ENCODE data around the gene NTNG2.

NTNG2 gene

DNA sequence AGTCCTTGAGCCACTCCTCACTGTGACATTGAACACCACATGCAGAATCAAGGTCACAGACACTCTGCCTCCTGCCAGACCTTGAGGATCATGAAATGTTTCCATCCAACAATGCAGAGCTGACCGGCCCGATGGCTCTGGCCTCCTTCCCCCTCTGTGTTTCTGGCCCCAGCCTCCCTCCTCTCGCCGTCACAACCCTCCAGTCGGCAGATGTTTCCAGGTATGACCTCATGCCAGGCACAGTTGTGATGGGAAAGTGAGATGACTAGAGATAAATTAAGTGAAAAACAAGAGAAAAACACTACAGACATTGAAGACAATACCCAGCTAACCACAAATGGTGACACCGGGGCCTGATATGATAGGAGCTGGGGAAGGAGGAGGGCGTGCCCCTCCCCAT is 9.8 kb downstream of the NTNG2 start:
- TF ChIP-seq, protein P1, sequence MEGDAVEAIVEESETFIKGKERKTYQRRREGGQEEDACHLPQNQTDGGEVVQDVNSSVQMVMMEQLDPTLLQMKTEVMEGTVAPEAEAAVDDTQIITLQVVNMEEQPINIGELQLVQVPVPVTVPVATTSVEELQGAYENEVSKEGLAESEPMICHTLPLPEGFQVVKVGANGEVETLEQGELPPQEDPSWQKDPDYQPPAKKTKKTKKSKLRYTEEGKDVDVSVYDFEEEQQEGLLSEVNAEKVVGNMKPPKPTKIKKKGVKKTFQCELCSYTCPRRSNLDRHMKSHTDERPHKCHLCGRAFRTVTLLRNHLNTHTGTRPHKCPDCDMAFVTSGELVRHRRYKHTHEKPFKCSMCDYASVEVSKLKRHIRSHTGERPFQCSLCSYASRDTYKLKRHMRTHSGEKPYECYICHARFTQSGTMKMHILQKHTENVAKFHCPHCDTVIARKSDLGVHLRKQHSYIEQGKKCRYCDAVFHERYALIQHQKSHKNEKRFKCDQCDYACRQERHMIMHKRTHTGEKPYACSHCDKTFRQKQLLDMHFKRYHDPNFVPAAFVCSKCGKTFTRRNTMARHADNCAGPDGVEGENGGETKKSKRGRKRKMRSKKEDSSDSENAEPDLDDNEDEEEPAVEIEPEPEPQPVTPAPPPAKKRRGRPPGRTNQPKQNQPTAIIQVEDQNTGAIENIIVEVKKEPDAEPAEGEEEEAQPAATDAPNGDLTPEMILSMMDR (IDR thresholded peaks at IDR 0.05; ENCODE audit: low read length) = no peak
- TF ChIP-seq EZH2 (IDR thresholded peaks at IDR 0.05; ENCODE audit: borderline replicate concordance, low read length) = no peak
- no peaks in the 10 kb centered on the region; the same call in 1 of the 2 replicates for H3K27me3 ChIP-seq (ENCODE audit: insufficient read depth, low read length)
- no peak overlapping the region for H3K27ac ChIP-seq (ENCODE audit: low read depth, low read length, poor library complexity, severe bottlenecking)
- no peaks in the 10 kb centered on the region for H3K36me3 ChIP-seq (ENCODE audit: insufficient read depth, low read length)
- no peak overlapping the region for H3K9ac ChIP-seq (ENCODE audit: low read length)
- no peak overlapping the region for H3K4me2 ChIP-seq (ENCODE audit: low read length)
- no peaks in the 10 kb centered on the region for H3K79me2 ChIP-seq (ENCODE audit: insufficient read depth, low read length)
- H3K4me1 ChIP-seq (ENCODE audit: insufficient read depth, low read length, severe bottlenecking) = no peaks in the 10 kb centered on the region
- no peaks in the 10 kb centered on the region for H3F3A ChIP-seq (ENCODE audit: insufficient read depth, low read length)
- no peaks in the 10 kb centered on the region; the same call in 1 of the 2 replicates for H3K9me3 ChIP-seq (ENCODE audit: low read length)
- no peaks in the 10 kb centered on the region for H3K9me2 ChIP-seq (ENCODE audit: low read depth, low read length)
- H2AFZ ChIP-seq (ENCODE audit: low read length) = no peak overlapping the region
- no peaks in the 10 kb centered on the region for H4K20me1 ChIP-seq (ENCODE audit: insufficient read depth, low read length)
- H3K4me3 ChIP-seq (ENCODE audit: low read depth, low read length, poor library complexity, severe bottlenecking) = no peak overlapping the region

DNA sequence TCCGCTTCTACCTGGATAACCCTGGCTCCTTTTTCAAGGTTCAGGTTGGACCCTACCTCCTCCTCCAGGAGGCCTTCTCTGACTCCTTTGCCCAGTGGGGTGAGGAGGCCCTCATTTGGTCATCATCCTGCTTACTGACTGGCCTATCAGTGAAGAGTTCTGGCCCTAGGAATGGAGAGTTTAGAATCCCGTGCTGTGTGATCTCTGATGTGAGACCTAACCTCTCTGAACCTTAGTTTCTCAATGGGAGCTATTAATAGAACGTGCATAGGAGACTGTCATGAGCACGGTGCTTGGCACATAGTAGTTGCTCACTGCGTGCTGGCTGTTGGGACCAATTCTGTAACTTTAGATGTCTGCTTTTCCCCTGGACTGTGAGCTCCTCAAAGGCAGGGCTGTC is 10.3 kb downstream of the NTNG2 start:
- Histone ChIP-seq H3F3A (ENCODE audit: insufficient read depth, low read length) (no peaks in the 10 kb centered on the region), H3K9ac (ENCODE audit: low read length) (no peak overlapping the region), H3K79me2 (ENCODE audit: insufficient read depth, low read length) (no peaks in the 10 kb centered on the region), H3K4me1 (ENCODE audit: insufficient read depth, low read length, severe bottlenecking) (no peaks in the 10 kb centered on the region), H3K36me3 (ENCODE audit: insufficient read depth, low read length) (no peaks in the 10 kb centered on the region), H3K4me2 (ENCODE audit: low read length) (no peak overlapping the region), H2AFZ (ENCODE audit: low read length) (no peak overlapping the region), H3K9me3 (ENCODE audit: low read length) (no peaks in the 10 kb centered on the region; the same call in 1 of the 2 replicates), H3K27me3 (ENCODE audit: insufficient read depth, low read length) (no peaks in the 10 kb centered on the region; the same call in 1 of the 2 replicates), H3K9me2 (ENCODE audit: low read depth, low read length) (no peaks in the 10 kb centered on the region), H4K20me1 (ENCODE audit: insufficient read depth, low read length) (no peaks in the 10 kb centered on the region), H3K4me3 (ENCODE audit: low read depth, low read length, poor library complexity, severe bottlenecking) (no peak overlapping the region), H3K27ac (ENCODE audit: low read depth, low read length, poor library complexity, severe bottlenecking) (no peak overlapping the region)
- TF ChIP-seq, protein P1 (IDR thresholded peaks at IDR 0.05; ENCODE audit: low read length) = no peak
- no peak for TF ChIP-seq EZH2 (IDR thresholded peaks at IDR 0.05; ENCODE audit: borderline replicate concordance, low read length)

DNA sequence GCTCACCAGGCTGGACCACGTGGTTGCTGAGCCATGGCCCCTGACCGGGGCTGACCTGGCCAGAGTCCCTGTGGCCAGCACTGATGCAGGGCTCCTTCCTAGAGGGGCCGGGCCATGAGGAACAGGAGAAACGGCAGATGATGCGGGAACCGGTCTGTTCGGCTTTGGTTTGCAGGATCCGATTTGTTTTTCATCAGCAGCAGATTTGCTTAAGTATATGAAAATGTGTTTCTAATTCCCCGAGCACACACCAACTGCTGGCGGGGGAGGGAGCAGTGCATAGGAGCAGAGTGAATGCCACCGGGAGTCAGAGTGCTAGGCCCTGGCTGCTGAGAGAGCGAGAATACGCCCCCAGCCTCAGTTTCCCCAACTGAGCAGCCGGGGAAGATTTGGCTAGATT is 13.6 kb downstream of the NTNG2 start:
- no peak overlapping the region for H2AFZ ChIP-seq (ENCODE audit: low read length)
- H3K36me3 ChIP-seq (ENCODE audit: insufficient read depth, low read length) = no peaks in the 10 kb centered on the region

More for the DNA sequence above, 13.6 kb downstream of the NTNG2 start:
- Histone ChIP-seq H3K9ac (ENCODE audit: low read length) (no peak overlapping the region), H3K27ac (ENCODE audit: low read depth, low read length, poor library complexity, severe bottlenecking) (no peak overlapping the region), H3K4me1 (ENCODE audit: insufficient read depth, low read length, severe bottlenecking) (no peaks in the 10 kb centered on the region), H3F3A (ENCODE audit: insufficient read depth, low read length) (no peaks in the 10 kb centered on the region), H3K4me3 (ENCODE audit: low read depth, low read length, poor library complexity, severe bottlenecking) (no peak overlapping the region), H3K4me2 (ENCODE audit: low read length) (no peak overlapping the region), H3K79me2 (ENCODE audit: insufficient read depth, low read length) (no peaks in the 10 kb centered on the region), H3K9me2 (ENCODE audit: low read depth, low read length) (no peaks in the 10 kb centered on the region), H4K20me1 (ENCODE audit: insufficient read depth, low read length) (no peaks in the 10 kb centered on the region), H3K9me3 (ENCODE audit: low read length) (no peaks in the 10 kb centered on the region; the same call in 1 of the 2 replicates), H3K27me3 (ENCODE audit: insufficient read depth, low read length) (0 out of 2 replicates have a peak, but pooled peaks cover 7% of the 10 kb centered on the region)
- TF ChIP-seq, protein P1 (IDR thresholded peaks at IDR 0.05; ENCODE audit: low read length) = no peak
- TF ChIP-seq EZH2 (IDR thresholded peaks at IDR 0.05; ENCODE audit: borderline replicate concordance, low read length) = no peak

All from OCI-LY1 (cell line).